Lower leg skin (tissue), 4 donors: ENCODE measurements around the gene NAE1. TPM values are rescaled to one million over a fixed set of nuclear protein-coding genes. Genes with fewer than 3 reads are reported as not detected.

ENCODE experiments used
- DNase-seq, 2 donors: peaks; one replicate each; pipeline ENCODE4 v3.0.0-alpha.2; 2019; ENCODE audit warnings: low spot score in 2 of 2
- H3K4me3 ChIP-seq: fragments of 200-600 bp; sonication (generic); 2 replicates; pipeline ENCODE4 v1.5.1; 2017; ENCODE audit warnings: mild to moderate bottlenecking, low read depth; ENCODE audit not compliant: poor library complexity, severe bottlenecking
- CTCF ChIP-seq, 3 donors: fragments of 450-650 bp; IDR thresholded peaks; one replicate each; pipeline ENCODE4 v1.5.1; 2016; ENCODE audit warnings: antibody characterized with exemption in 3 of 3, mild to moderate bottlenecking in 3 of 3, moderate library complexity in 2 of 3
- POLR2A ChIP-seq, 2 donors: fragments of 450-650 bp; IDR thresholded peaks; one replicate each; pipeline ENCODE4 v1.6.1; 2016 to 2017; ENCODE audit warnings: antibody characterized with exemption in 2 of 2, mild to moderate bottlenecking in 1 of 2, moderate library complexity in 1 of 2
- WGBS, 2 donors: methylation state at CpG; one replicate each; pipeline ENCODE4 v1.1.5; 2018; 5-methylcytosine and 5-hydroxymethylcytosine counted together
- intact Hi-C: fragments of 100-400 bp; cut with DNase I; formaldehyde crosslinking; loops from one replicate; pipeline ENCODE4 v1.15.0; 2023; ENCODE audit warnings: low total_unique reads
- total RNA-seq, 4 donors: library from RNA; depleted of rRNA; stranded (reverse); fragments of >200 nt; gene quantifications; one replicate each; pipeline ENCODE4 v1.1.0, GENCODE V29; 2016

Gene NAE1
- total RNA-seq, 4 donors from 2014 or later, result 36.9 to 49.1 (median 41.3) TPM

DNA sequence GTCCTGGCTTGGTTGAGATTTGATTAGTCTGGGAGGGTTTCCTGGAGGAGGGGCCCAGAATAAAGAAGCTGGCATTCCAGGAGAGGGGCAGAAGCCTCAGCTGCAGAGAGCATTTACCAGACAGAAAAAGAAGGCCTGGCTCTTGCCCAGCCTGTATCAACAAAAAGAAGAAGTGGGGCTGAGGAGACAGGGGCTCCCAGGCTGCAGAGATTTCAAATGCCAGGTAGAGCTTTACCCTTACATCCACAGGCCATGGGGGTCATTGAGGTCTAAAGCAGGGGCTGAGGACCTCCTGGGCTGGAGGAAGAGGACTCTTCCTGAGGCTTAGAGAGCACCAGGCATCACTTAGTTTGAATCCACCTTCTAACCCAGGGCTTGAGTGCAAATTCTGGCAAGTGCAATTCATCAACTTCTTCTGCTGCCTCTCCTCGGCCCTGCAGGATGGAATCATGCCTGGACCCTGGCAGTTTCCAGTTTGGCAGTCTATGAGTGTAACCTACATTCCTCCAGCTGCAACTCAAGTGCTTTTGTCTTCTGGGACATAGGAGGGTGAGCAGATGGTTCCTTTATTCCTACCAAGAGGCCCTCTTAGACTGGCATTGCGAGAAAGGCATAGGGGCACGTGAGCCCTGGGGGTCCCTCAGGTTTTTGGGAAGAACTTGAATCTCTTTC lies 28.8 kb upstream of the NAE1 start:
- no peak overlapping the region for H3K4me3 ChIP-seq
- no peak for DNase-seq
- TF ChIP-seq CTCF (IDR thresholded peaks at IDR 0.05), result no peak
- no peak for TF ChIP-seq POLR2A (IDR thresholded peaks at IDR 0.05)
- intact Hi-C loops, result loop anchor here (10.0 kb wide), 1 partner anchor 455 kb away; no protein-coding TSS in a partner anchor
- WGBS, 2 donors, result 82 to 90% methylated on average over 3 of the region's 3 CpGs

GRCh38 chr16:66858740-66859396 lies 28.1 kb upstream of the NAE1 start:
- TF ChIP-seq CTCF (IDR thresholded peaks at IDR 0.05) (no peak), POLR2A (IDR thresholded peaks at IDR 0.05) (no peak)
- intact Hi-C loops, result loop anchor here (10.0 kb wide), 1 partner anchor 454 kb away; no protein-coding TSS in a partner anchor
- 36 to 40% methylated on average over 4 of the region's 4 CpGs for WGBS, 2 donors
- no peak for DNase-seq
- H3K4me3 ChIP-seq, result no peak overlapping the region

DNA sequence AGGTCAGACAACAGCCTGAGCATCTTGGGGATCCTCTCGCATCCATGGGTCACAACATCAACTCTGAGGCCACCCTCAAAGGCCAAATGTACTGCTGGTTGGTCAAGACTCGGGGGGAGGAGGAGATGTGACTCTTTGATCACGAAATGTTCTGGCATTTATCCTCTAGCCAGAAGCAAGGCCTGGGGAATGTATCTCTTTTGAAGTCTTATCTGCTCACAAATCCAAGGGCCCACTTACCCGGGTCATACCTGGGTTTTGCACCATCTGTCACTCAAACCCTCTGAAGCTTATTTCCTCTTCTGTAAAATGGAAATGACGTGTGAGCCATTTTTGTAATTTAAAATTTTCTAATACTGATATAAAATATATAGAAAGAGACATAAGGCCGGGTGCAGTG lies 26.7 kb upstream of the NAE1 start:
- 81 to 85% methylated on average over 6 of the region's 6 CpGs for WGBS, 2 donors
- TF ChIP-seq POLR2A (IDR thresholded peaks at IDR 0.05) (no peak), CTCF (IDR thresholded peaks at IDR 0.05) (no peak)
- H3K4me3 ChIP-seq, result no peak overlapping the region
- no peak for DNase-seq
- intact Hi-C loops, result loop anchor here (10.0 kb wide), 1 partner anchor 453 kb away; no protein-coding TSS in a partner anchor

GRCh38 chr16:66856801-66857200 lies 26.0 kb upstream of the NAE1 start:
- DNase-seq, result no peak
- intact Hi-C loops, result loop anchor here (10.0 kb wide), 1 partner anchor 452 kb away; no protein-coding TSS in a partner anchor
- 100% methylated on average over 2 of the region's 2 CpGs; no CpG with 5 or more reads in 1 of the 2 donors for WGBS, 2 donors
- TF ChIP-seq CTCF (IDR thresholded peaks at IDR 0.05), result no peak
- no peak for TF ChIP-seq POLR2A (IDR thresholded peaks at IDR 0.05)
- H3K4me3 ChIP-seq, result no peak overlapping the region

DNA sequence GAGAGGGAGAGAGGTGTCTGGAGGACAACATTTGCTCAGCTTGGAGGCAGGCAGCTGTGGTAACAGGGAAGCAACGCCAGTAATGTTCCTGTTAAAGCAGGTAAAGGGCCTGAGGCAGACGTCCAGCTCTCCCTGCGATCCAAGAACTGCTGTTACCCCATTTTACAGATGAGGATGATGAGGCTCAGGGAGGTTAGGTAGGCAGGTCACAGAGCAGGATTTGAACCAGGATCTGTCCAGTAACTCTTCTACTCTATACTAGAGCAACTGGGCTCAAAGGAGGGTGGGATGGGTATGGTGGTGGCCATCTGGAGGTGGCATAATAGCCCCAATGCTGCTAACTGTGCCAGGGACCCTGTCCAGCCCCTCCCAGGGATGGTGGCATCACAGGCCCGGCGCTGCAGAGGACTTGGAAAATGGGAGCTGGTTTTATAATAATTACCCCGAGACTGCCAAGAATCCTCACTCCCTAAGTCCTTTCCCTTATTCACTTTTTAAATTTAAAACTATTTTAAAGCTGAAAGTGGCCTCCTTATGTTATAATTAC lies 25.5 kb upstream of the NAE1 start:
- 88 to 91% methylated on average over 6 of the region's 6 CpGs for WGBS, 2 donors
- no peak for DNase-seq
- TF ChIP-seq POLR2A (IDR thresholded peaks at IDR 0.05), result no peak
- no peak for TF ChIP-seq CTCF (IDR thresholded peaks at IDR 0.05)
- intact Hi-C loops, result loop anchor here (10.0 kb wide), 1 partner anchor 451 kb away; no protein-coding TSS in a partner anchor
- H3K4me3 ChIP-seq, result no peak overlapping the region
